H9 (cell line): ENCODE results near the gene TMEM63C. TPM values are rescaled to one million over a fixed set of nuclear protein-coding genes. Genes with fewer than 3 reads are reported as not detected.
"Not testable (repeated sequence)": the region's sequence is repeated elsewhere in the genome, so short reads cannot be mapped to it uniquely, and the experiment has no call there.

Experiments used
- DNase-seq: peaks from one replicate; pipeline ENCODE4 v3.0.0-alpha.2; 2017
- H2AFZ ChIP-seq: one replicate; pipeline ENCODE4 v1.6.1; 2013; ENCODE audit warnings: mild to moderate bottlenecking, low read length, control low read depth, moderate library complexity
- H2AK5ac ChIP-seq: 2 replicates; pipeline ENCODE4 v1.6.1; 2013; ENCODE audit warnings: low read length, control low read depth, mixed read lengths; ENCODE audit not compliant: insufficient read length
- H2BK120ac ChIP-seq: one replicate; pipeline ENCODE4 v1.6.1; 2013; ENCODE audit warnings: low read depth, mild to moderate bottlenecking, low read length, control low read depth, inconsistent platforms; ENCODE audit not compliant: poor library complexity, severe bottlenecking
- H2BK12ac ChIP-seq: 2 replicates; pipeline ENCODE4 v1.6.1; 2013; ENCODE audit warnings: low read length, control low read depth, mixed read lengths, low read depth; ENCODE audit not compliant: insufficient read length
- H2BK15ac ChIP-seq: 2 replicates; pipeline ENCODE4 v1.6.1; 2013; ENCODE audit warnings: low read depth, low read length, control low read depth
- H2BK20ac ChIP-seq: one replicate; pipeline ENCODE4 v1.6.1; 2013; ENCODE audit warnings: low read depth, mild to moderate bottlenecking, low read length, control low read depth, inconsistent platforms; ENCODE audit not compliant: poor library complexity, severe bottlenecking
- H2BK5ac ChIP-seq: 2 replicates; pipeline ENCODE4 v1.6.1; 2013; ENCODE audit warnings: low read length, control low read depth, mixed read lengths; ENCODE audit not compliant: insufficient read length
- H3K14ac ChIP-seq: 2 replicates; pipeline ENCODE4 v1.6.1; 2013; ENCODE audit warnings: low read length, control low read depth; ENCODE audit not compliant: insufficient read depth
- H3K18ac ChIP-seq: 2 replicates; pipeline ENCODE4 v1.6.1; 2013; ENCODE audit warnings: low read depth, mild to moderate bottlenecking, mixed read lengths, low read length, control low read depth; ENCODE audit not compliant: insufficient read length
- H3K23ac ChIP-seq: 2 replicates; pipeline ENCODE4 v1.6.1; 2013; ENCODE audit warnings: low read length, control low read depth, mixed read lengths, low read depth; ENCODE audit not compliant: insufficient read length
- H3K23me2 ChIP-seq: 2 replicates; pipeline ENCODE4 v1.6.1; 2013; ENCODE audit warnings: low read depth, mild to moderate bottlenecking, mixed read lengths, low read length, control low read depth; ENCODE audit not compliant: insufficient read length, poor library complexity, severe bottlenecking
- H3K27ac ChIP-seq: 2 replicates; pipeline ENCODE4 v1.5.1; 2013; ENCODE audit warnings: low read length, control low read depth, mixed read lengths, low read depth; ENCODE audit not compliant: insufficient read length
- H3K27me3 ChIP-seq: 2 replicates; pipeline ENCODE4 v1.6.1; 2013; ENCODE audit warnings: low read length, control low read depth, inconsistent platforms; ENCODE audit not compliant: insufficient read depth
- H3K4ac ChIP-seq: 2 replicates; pipeline ENCODE4 v1.6.1; 2013; ENCODE audit warnings: low read depth, mild to moderate bottlenecking, control low read depth, inconsistent platforms, low read length, moderate library complexity
- H3K4me1 ChIP-seq: 2 replicates; pipeline ENCODE4 v1.6.1; 2013; ENCODE audit warnings: low read length, control low read depth, inconsistent platforms; ENCODE audit not compliant: insufficient read depth
- H3K4me2 ChIP-seq: 2 replicates; pipeline ENCODE4 v1.6.1; 2013; ENCODE audit warnings: low read length, control low read depth, mixed read lengths; ENCODE audit not compliant: insufficient read length, insufficient read depth
- H3K56ac ChIP-seq: 2 replicates; pipeline ENCODE4 v1.6.1; 2013; ENCODE audit warnings: low read depth, mild to moderate bottlenecking, mixed read lengths, low read length, control low read depth; ENCODE audit not compliant: insufficient read length
- H3K79me1 ChIP-seq: 2 replicates; pipeline ENCODE4 v1.6.1; 2013; ENCODE audit warnings: low read depth, mild to moderate bottlenecking, moderate library complexity, low read length, control low read depth, inconsistent platforms; ENCODE audit not compliant: insufficient read depth, poor library complexity, severe bottlenecking
- H3K79me2 ChIP-seq: 2 replicates; pipeline ENCODE4 v1.6.1; 2013; ENCODE audit warnings: low read length, control low read depth, inconsistent platforms; ENCODE audit not compliant: insufficient read depth
- H3K9ac ChIP-seq: 2 replicates; pipeline ENCODE4 v1.6.1; 2013; ENCODE audit warnings: low read length, control low read depth, mixed read lengths; ENCODE audit not compliant: insufficient read length; ENCODE audit errors: extremely low read depth
- H3K9me3 ChIP-seq: one replicate; pipeline ENCODE4 v1.6.1; 2013; ENCODE audit warnings: low read depth, low read length, inconsistent platforms; ENCODE audit not compliant: control insufficient read depth
- H3T11ph ChIP-seq: one replicate; pipeline ENCODE4 v1.6.1; 2013; ENCODE audit warnings: mild to moderate bottlenecking, low read length, control low read depth, inconsistent platforms
- H4K20me1 ChIP-seq: one replicate; pipeline ENCODE4 v1.6.1; 2013; ENCODE audit not compliant: control insufficient read depth, insufficient read length, insufficient read depth
- H4K5ac ChIP-seq: 2 replicates; pipeline ENCODE4 v1.6.1; 2013; ENCODE audit warnings: low read depth, mild to moderate bottlenecking, mixed read lengths, low read length, control low read depth; ENCODE audit not compliant: insufficient read length
- H4K8ac ChIP-seq: replicated peaks from 2 replicates; pipeline ENCODE4 v1.6.1; 2013; ENCODE audit warnings: low read length, control low read depth, mixed read lengths, low read depth; ENCODE audit not compliant: insufficient read length
- H4K91ac ChIP-seq: 2 replicates; pipeline ENCODE4 v1.6.1; 2013; ENCODE audit warnings: low read depth, mild to moderate bottlenecking, moderate library complexity, mixed read lengths, low read length, control low read depth; ENCODE audit not compliant: insufficient read length
- H3K27ac Mint-ChIP-seq, 3 experiments: 2 replicates in 2 of 3; 3 replicates in 1 of 3; pipeline ENCODE4 v1.8.0; 2020 to 2021; ENCODE audit warnings: mixed read lengths in 3 of 3, mild to moderate bottlenecking in 1 of 3, moderate library complexity in 1 of 3
- H3K27me3 Mint-ChIP-seq: 2 replicates; pipeline ENCODE4 v1.8.0; 2021; ENCODE audit warnings: low read depth, mild to moderate bottlenecking, moderate library complexity, mixed read lengths
- H3K36me3 Mint-ChIP-seq, 3 experiments: 2 replicates in 2 of 3; 3 replicates in 1 of 3; pipeline ENCODE4 v1.8.0; 2020 to 2021; ENCODE audit warnings: low read depth in 3 of 3, mixed read lengths in 3 of 3; ENCODE audit not compliant: insufficient read depth in 1 of 3
- H3K4me1 Mint-ChIP-seq, 2 experiments: 2 replicates each; pipeline ENCODE4 v1.8.0; 2020; ENCODE audit warnings: mixed read lengths in 2 of 2
- H3K4me3 Mint-ChIP-seq, 2 experiments: 2 replicates in 1 of 2; 3 replicates in 1 of 2; pipeline ENCODE4 v1.8.0; 2020 to 2021; ENCODE audit warnings: mild to moderate bottlenecking in 2 of 2, mixed read lengths in 2 of 2, moderate library complexity in 1 of 2
- H3K9me3 Mint-ChIP-seq, 2 experiments: 2 replicates in 1 of 2; 3 replicates in 1 of 2; pipeline ENCODE4 v1.8.0; 2020; ENCODE audit warnings: mild to moderate bottlenecking in 2 of 2, mixed read lengths in 2 of 2, moderate library complexity in 1 of 2
- WGBS: extraction: QIAGEN DNeasy Blood & Tissue Kit; methylation state at CpG from one replicate; pipeline ENCODE4 v1.1.7; 2013; ENCODE audit warnings: missing lambda C conversion rate, low lambda C conversion rate, mixed read lengths; ENCODE audit not compliant: insufficient read length; ENCODE audit errors: extremely low coverage; 5-methylcytosine and 5-hydroxymethylcytosine counted together
- total RNA-seq: library from RNA; stranded (reverse); gene quantifications from 2 replicates; pipeline ENCODE4 v1.2.1, GENCODE V29; 2021
- TF ChIP-seq, protein P1 (sequence below): fragments of 200-600 bp; sonication (generic); conservative IDR thresholded peaks from 3 replicates; pipeline ENCODE4 v1.8.0; 2021; ENCODE audit warnings: antibody characterized with exemption, mild to moderate bottlenecking

Gene TMEM63C
- total RNA-seq, 1 experiment from 2014 or later, result 2.2 TPM

GRCh38 chr14:77172916-77173315 lies 8.7 kb upstream of the TMEM63C start:
- TF ChIP-seq, protein P1, sequence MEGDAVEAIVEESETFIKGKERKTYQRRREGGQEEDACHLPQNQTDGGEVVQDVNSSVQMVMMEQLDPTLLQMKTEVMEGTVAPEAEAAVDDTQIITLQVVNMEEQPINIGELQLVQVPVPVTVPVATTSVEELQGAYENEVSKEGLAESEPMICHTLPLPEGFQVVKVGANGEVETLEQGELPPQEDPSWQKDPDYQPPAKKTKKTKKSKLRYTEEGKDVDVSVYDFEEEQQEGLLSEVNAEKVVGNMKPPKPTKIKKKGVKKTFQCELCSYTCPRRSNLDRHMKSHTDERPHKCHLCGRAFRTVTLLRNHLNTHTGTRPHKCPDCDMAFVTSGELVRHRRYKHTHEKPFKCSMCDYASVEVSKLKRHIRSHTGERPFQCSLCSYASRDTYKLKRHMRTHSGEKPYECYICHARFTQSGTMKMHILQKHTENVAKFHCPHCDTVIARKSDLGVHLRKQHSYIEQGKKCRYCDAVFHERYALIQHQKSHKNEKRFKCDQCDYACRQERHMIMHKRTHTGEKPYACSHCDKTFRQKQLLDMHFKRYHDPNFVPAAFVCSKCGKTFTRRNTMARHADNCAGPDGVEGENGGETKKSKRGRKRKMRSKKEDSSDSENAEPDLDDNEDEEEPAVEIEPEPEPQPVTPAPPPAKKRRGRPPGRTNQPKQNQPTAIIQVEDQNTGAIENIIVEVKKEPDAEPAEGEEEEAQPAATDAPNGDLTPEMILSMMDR, result no peak
- Histone ChIP-seq H2BK12ac (no peak overlapping the region), H4K20me1 (no peaks in the 10 kb centered on the region), H3K9ac (no peak overlapping the region), H3K79me2 (no peaks in the 10 kb centered on the region), H2AK5ac (no peak overlapping the region), H3K4me2 (no peak overlapping the region), H2BK15ac (no peak overlapping the region), H3K9me3 (no peaks in the 10 kb centered on the region), H3K4me1 (peaks cover 2% of the 10 kb centered on the region), H3K18ac (no peak overlapping the region), H2BK20ac (no peak overlapping the region), H4K91ac (no peak overlapping the region), H2BK120ac (no peak overlapping the region), H3K27ac (no peak overlapping the region), H3K4ac (no peak overlapping the region), H3K23me2 (no peaks in the 10 kb centered on the region), H4K8ac (no peak overlapping the region), H3T11ph (no peak overlapping the region), H3K27me3 (no peaks in the 10 kb centered on the region), H3K56ac (no peak overlapping the region), H3K79me1 (no peaks in the 10 kb centered on the region), H2BK5ac (no peak overlapping the region), H3K23ac (no peak overlapping the region), H4K5ac (no peak overlapping the region), H3K14ac (no peak overlapping the region), H2AFZ (peak overlapping the region; percentile 32)
- peaks cover 0 to 9% (median 0%) of the 10 kb centered on the region in 3 experiments; a peak in 2 of 7 replicates for H3K36me3 Mint-ChIP-seq
- H3K9me3 Mint-ChIP-seq, result peaks cover 19 to 26% of the 10 kb centered on the region in 2 experiments
- no peak for DNase-seq
- no peaks in the 10 kb centered on the region for H3K4me1 Mint-ChIP-seq
- H3K4me3 Mint-ChIP-seq, result no peak overlapping the region
- H3K27me3 Mint-ChIP-seq, result no peaks in the 10 kb centered on the region
- H3K27ac Mint-ChIP-seq, result peak overlapping the region in 1 of 3 experiments; percentile 42; a peak in 2 of 7 replicates
- WGBS, result no CpG with 5 or more reads among the region's 5 CpGs

- not testable (repeated sequence) for H4K5ac ChIP-seq, H4K91ac ChIP-seq, H2BK20ac ChIP-seq, H3K4me1 Mint-ChIP-seq, H3K9ac ChIP-seq, H3K56ac ChIP-seq, H3K4me2 ChIP-seq, H2BK120ac ChIP-seq, H3K4me1 ChIP-seq, H3K23me2 ChIP-seq, H2BK15ac ChIP-seq, DNase-seq, H3K27me3 ChIP-seq, H2AFZ ChIP-seq, H3K23ac ChIP-seq, H3K14ac ChIP-seq, H2BK5ac ChIP-seq, H2AK5ac ChIP-seq, H4K20me1 ChIP-seq, H3K27ac Mint-ChIP-seq, H3K18ac ChIP-seq, H3T11ph ChIP-seq, H3K27ac ChIP-seq, H3K79me1 ChIP-seq, H3K36me3 Mint-ChIP-seq, H3K4ac ChIP-seq, H3K27me3 Mint-ChIP-seq, H3K79me2 ChIP-seq, H3K9me3 ChIP-seq, H4K8ac ChIP-seq, H2BK12ac ChIP-seq, H3K4me3 Mint-ChIP-seq
- H3K9me3 Mint-ChIP-seq, result peaks cover 14 to 22% of the 10 kb centered on the region in 2 experiments
- WGBS, result no CpG with 5 or more reads among the region's 9 CpGs
These were observed 7.5 kb upstream of the TMEM63C start for GRCh38 chr14:77173911-77174617.
